SK-N-SH (cell line): Measurements from ENCODE around the gene MEIKIN.

Experiments used
- CTCF ChIP-seq: fragments of 200-600 bp; sonication (generic); IDR thresholded peaks from 2 replicates; pipeline ENCODE4 v1.6.1; 2017; ENCODE audit warnings: antibody characterized with exemption, mild to moderate bottlenecking, moderate library complexity
- EP300 ChIP-seq, 2 experiments: IDR thresholded peaks; 2 replicates each; pipeline versions ENCODE4 v1.4.0 to v1.6.1; 2012; ENCODE audit warnings: borderline replicate concordance in 1 of 2, low read depth in 1 of 2, low read length in 1 of 2
- PBX3 ChIP-seq: IDR thresholded peaks from 2 replicates; pipeline ENCODE4; 2012
- POLR2AphosphoS5 ChIP-seq: IDR thresholded peaks from 2 replicates; pipeline ENCODE4 v1.6.1; 2012; ENCODE audit warnings: low read depth, low read length
- RCOR1 ChIP-seq: fragments of 150-350 bp; IDR thresholded peaks from 2 replicates; pipeline ENCODE4 v1.6.1; 2017; ENCODE audit warnings: antibody characterized with exemption, low read length
- ZBTB33 ChIP-seq: IDR thresholded peaks from 2 replicates; pipeline ENCODE4 v1.4.0; 2012; ENCODE audit warnings: low read depth, borderline replicate concordance

- TF ChIP-seq POLR2AphosphoS5, result no peak
- TF ChIP-seq PBX3, result no peak
- no peak for TF ChIP-seq EP300 (IDR thresholded peaks at IDR 0.05; ENCODE audit: borderline replicate concordance in 1 of 2, low read depth in 1 of 2, low read length in 1 of 2)
- TF ChIP-seq CTCF, result no peak
- TF ChIP-seq ZBTB33, result no peak
- no peak for TF ChIP-seq RCOR1
These were observed 45.8 kb downstream of the MEIKIN start for GRCh38 chr5:131899686-131900085.
